ENCODE measurements around the gene STX16. TPM values are rescaled to one million over a fixed set of nuclear protein-coding genes. Genes with fewer than 3 reads are reported as not detected.
"Not testable (repeated sequence)": the region's sequence is repeated elsewhere in the genome, so short reads cannot be mapped to it uniquely, and the experiment has no call there.

Gene STX16
- total and polyA plus RNA-seq, 7 donors = 14.6 to 126 (median 43.8) TPM

DNA sequence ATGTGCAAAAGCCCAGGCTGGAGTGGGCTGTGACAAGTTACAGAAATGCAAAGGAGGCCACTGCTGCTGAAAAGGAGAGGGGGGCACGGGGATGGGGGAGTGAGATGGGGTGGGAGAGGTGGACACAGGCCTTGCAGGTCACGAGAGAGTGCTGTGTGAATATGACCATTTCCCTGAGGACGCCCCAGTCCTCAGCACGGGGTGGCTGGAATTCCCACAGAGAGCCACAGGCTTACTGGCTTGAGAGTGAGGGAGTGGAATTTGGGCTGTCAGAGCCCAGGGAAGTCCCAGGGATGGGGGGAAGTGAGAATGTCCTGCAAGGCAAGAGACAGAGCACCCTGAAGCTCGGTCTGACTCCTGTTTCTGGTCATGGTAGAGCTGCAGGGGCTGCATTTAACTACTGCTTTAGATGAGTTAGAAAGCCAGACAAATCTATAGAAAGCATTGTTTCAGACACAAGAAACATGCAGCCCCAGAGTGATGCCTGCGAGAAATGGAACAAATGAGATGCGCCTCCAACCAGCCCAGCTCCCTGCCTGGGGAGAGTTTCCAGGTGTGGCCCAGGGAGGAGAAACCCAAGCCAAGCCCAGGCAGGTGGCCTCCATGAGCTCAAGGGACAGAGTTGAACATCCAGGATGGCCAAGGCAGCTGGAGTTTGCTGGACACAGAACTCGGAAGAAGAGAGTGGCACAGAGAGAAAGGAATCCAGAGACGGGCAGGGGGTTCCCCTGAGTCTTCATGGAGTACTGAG, 72.0 kb downstream of the STX16 start:
- DNase-seq = peak; percentile 30
- H3K9me3 ChIP-seq = peaks cover 0 to 2% (median 1%) of the 10 kb centered on the region in 4 donors
- H3K36me3 ChIP-seq = no peaks in the 10 kb centered on the region
- H3K4me1 ChIP-seq = no peaks in the 10 kb centered on the region
- H3K27me3 ChIP-seq = peaks cover 0 to 27% (median 22%) of the 10 kb centered on the region in 3 donors
- intact Hi-C loops (cut with DNase I) = no loop called here
- 77 to 79% methylated on average over 9 of the region's 9 CpGs for WGBS, 2 donors
- H3K27ac ChIP-seq = no peak overlapping the region
- TF ChIP-seq EP300 (IDR thresholded peaks at IDR 0.05) (no peak), POLR2A (IDR thresholded peaks at IDR 0.05) (no peak), POLR2AphosphoS5 (IDR thresholded peaks at IDR 0.05) (no peak)
- TF ChIP-seq, protein P1, sequence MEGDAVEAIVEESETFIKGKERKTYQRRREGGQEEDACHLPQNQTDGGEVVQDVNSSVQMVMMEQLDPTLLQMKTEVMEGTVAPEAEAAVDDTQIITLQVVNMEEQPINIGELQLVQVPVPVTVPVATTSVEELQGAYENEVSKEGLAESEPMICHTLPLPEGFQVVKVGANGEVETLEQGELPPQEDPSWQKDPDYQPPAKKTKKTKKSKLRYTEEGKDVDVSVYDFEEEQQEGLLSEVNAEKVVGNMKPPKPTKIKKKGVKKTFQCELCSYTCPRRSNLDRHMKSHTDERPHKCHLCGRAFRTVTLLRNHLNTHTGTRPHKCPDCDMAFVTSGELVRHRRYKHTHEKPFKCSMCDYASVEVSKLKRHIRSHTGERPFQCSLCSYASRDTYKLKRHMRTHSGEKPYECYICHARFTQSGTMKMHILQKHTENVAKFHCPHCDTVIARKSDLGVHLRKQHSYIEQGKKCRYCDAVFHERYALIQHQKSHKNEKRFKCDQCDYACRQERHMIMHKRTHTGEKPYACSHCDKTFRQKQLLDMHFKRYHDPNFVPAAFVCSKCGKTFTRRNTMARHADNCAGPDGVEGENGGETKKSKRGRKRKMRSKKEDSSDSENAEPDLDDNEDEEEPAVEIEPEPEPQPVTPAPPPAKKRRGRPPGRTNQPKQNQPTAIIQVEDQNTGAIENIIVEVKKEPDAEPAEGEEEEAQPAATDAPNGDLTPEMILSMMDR (IDR thresholded peaks at IDR 0.05) = no peak
- H3K4me3 ChIP-seq = no peak overlapping the region

DNA sequence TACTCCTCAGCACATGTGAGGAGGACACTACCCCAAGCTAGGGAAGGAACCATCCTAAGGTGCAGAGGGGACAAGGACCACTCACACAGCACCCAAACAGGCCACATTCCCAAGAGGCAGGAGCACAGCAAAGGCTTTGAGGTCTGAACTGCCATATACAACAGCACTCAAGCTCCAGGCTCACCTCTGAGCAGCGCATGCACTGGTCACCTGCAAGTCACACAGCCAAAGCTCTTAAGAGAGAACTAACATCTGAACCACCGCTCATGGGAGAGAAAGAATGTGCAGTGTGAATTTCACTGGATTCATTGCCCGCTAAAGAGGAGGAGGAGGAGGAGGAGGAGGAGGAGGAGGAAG, 72.5 kb downstream of the STX16 start:
- TF ChIP-seq, protein P1 (IDR thresholded peaks at IDR 0.05) = no peak
- no peak for TF ChIP-seq POLR2A (IDR thresholded peaks at IDR 0.05)
- TF ChIP-seq EP300 (IDR thresholded peaks at IDR 0.05) = no peak
- intact Hi-C loops (cut with DNase I) = no loop called here
- no peaks in the 10 kb centered on the region for H3K36me3 ChIP-seq
- H3K4me3 ChIP-seq = no peak overlapping the region
- H3K27ac ChIP-seq = no peak overlapping the region
- H3K27me3 ChIP-seq = peaks cover 0 to 27% (median 22%) of the 10 kb centered on the region in 3 donors
- no peaks in the 10 kb centered on the region for H3K4me1 ChIP-seq
- H3K9me3 ChIP-seq = peaks cover 0 to 4% (median 1%) of the 10 kb centered on the region in 4 donors
- 88 to 93% methylated on average over 3 of the region's 3 CpGs for WGBS, 2 donors
- DNase-seq = peak; percentile 15

DNA sequence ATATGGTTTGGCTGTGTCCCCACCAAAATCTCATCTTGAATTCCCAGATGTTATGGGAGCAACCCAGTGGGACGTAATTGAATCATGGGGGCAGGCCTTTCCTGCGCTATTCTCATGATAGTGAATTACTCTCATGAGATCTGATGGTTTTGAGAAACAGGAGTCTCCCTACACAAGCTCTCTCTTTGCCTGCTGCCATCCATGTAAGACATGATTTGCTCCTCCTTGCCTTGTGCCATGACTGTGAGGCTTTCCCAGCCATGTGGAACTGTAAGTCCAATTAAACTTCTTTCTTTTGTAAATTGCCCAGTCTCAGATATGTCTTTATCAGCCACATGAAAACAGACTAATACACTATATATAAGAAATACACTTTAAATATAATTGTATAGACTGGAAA, 75.1 kb downstream of the STX16 start:
- H3K27ac ChIP-seq; H3K9me3 ChIP-seq; intact Hi-C loops (cut with DNase I); DNase-seq; H3K36me3 ChIP-seq; H3K4me1 ChIP-seq; H3K4me3 ChIP-seq: not testable (repeated sequence)
- peaks cover 0 to 14% (median 12%) of the 10 kb centered on the region in 3 donors for H3K27me3 ChIP-seq
- WGBS, 2 donors = 88% methylated on average over 2 of the region's 2 CpGs

Other genes with a start within 250 kb of the STX16 start
- 1 to 10 TPM in 3 of 4 donors, under 1 TPM in 1; 0.33 to 1.9 (median 1.6) TPM for gene APCDD1L, start 135.9 kb upstream of the STX16 start, total RNA-seq
- gene APCDD1L, start 135.9 kb upstream of the STX16 start, polyA plus RNA-seq = under 1 TPM in 2 of 3 donors, not detected in 1; 0.22 to 0.23 TPM
- gene NPEPL1, start 41.5 kb downstream of the STX16 start, total RNA-seq = 10 to 100 TPM; 22.9 to 65.1 (median 46.0) TPM
- 10 to 100 TPM; 10.6 to 26.5 (median 16.8) TPM for gene NPEPL1, start 41.5 kb downstream of the STX16 start, polyA plus RNA-seq
- gene GNAS-AS1, start 199.6 kb downstream of the STX16 start, total RNA-seq = under 1 TPM in 2 of 4 donors, not detected in 2; 0.33 to 0.36 TPM
- gene GNAS-AS1, start 199.6 kb downstream of the STX16 start, polyA plus RNA-seq = under 1 TPM in 1 of 3 donors, not detected in 2; 0.69 TPM
- gene GNAS, start 201.4 kb downstream of the STX16 start, total RNA-seq = 100 to 1,000 TPM; 449 to 808 (median 513) TPM
- gene GNAS, start 201.4 kb downstream of the STX16 start, polyA plus RNA-seq = 100 to 1,000 TPM; 535 to 680 (median 633) TPM

Measured in sigmoid colon (tissue), 7 donors.